Muscle of leg (tissue), 11 donors: ENCODE measurements around the gene LAMA1. TPM values are rescaled to one million over a fixed set of nuclear protein-coding genes. Genes with fewer than 3 reads are reported as not detected.

Experiments
- DNase-seq: peaks from one replicate; pipeline ENCODE4 v3.0.0; 2013
- H3K27ac ChIP-seq: one replicate; pipeline ENCODE4 v1.5.1; 2013; ENCODE audit warnings: mild to moderate bottlenecking, low read length, control low read depth
- H3K27me3 ChIP-seq: one replicate; pipeline ENCODE4 v1.6.1; 2013; ENCODE audit warnings: low read length; ENCODE audit not compliant: control insufficient read depth, insufficient read depth
- H3K36me3 ChIP-seq: one replicate; pipeline ENCODE4 v1.6.1; 2013; ENCODE audit warnings: low read length; ENCODE audit not compliant: control insufficient read depth, insufficient read depth
- H3K4me1 ChIP-seq: one replicate; pipeline ENCODE4 v1.6.1; 2013; ENCODE audit warnings: low read length; ENCODE audit not compliant: control insufficient read depth, insufficient read depth
- H3K4me3 ChIP-seq: one replicate; pipeline ENCODE4 v1.5.1; 2013; ENCODE audit warnings: low read length, control low read depth
- H3K9me3 ChIP-seq: replicated peaks from 2 replicates; pipeline ENCODE4 v1.6.1; 2013; ENCODE audit warnings: low read depth, low read length; ENCODE audit not compliant: control insufficient read depth
- WGBS: methylation state at CpG from one replicate; pipeline ENCODE4 v1.1.5; 2013; ENCODE audit warnings: missing lambda C conversion rate; ENCODE audit not compliant: insufficient coverage; 5-methylcytosine and 5-hydroxymethylcytosine counted together
- polyA plus RNA-seq, 8 donors: library from polyadenylated mRNA; unstranded; fragments of 120-200 nt; gene quantifications; one replicate each; pipeline versions ENCODE4 v1.2.1 to v1.2.3, GENCODE V29; 2013; ENCODE audit warnings: inconsistent platforms in 1 of 8, low replicate concordance in 1 of 8; ENCODE audit not compliant: insufficient read length in 8 of 8, insufficient read depth in 1 of 8
- total RNA-seq: library from RNA; stranded (reverse); fragments of 120-200 nt; gene quantifications from one replicate; pipeline ENCODE4 v1.2.4, GENCODE V29; 2013

The LAMA1 gene
- total and polyA plus RNA-seq, 9 donors, result 1.2 to 11.1 (median 3.4) TPM

DNA sequence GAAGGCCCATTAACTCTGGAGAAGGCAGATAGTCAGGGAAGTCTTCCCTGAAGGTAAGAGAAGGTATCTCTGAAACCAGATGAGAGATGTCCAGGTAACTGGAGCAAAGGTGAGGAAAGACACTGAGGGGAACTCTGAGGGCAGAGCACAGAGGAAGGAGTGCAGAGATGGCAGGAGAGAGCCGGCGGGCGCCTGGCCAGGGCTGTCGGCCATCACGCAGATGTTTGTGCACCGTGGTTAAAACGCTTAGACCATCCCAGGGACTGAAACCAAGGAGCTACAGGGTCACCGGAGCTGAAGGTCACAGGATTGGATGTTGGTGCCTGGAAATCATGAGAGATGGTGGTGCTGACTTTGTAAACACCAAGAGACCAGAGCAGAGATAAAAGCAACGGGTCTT, 55.4 kb downstream of the LAMA1 start:
- Histone ChIP-seq H3K27ac (no peak overlapping the region), H3K27me3 (no peaks in the 10 kb centered on the region), H3K4me1 (no peaks in the 10 kb centered on the region), H3K4me3 (no peak overlapping the region), H3K9me3 (no peaks in the 10 kb centered on the region), H3K36me3 (no peaks in the 10 kb centered on the region)
- 78% methylated on average over 9 of the region's 9 CpGs for WGBS
- DNase-seq, result no peak

DNA sequence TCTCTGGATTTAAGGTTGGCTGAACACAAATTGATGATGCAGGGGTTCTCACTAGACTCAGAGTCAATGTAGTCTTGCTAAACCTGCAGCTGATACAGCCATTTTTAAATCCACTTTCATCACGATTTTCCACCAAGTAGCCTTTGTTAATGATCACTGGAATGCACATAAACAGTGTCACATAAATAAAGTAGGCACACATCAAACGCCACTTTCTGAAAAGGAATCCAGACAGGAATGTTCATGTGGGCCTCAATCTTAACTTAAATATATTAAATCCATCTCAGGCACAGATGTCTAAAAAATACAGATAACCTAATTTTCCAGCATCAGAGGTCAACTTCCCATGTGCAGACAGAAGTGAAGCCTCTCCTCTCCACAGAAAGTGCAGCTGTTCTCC, 58.3 kb downstream of the LAMA1 start:
- Histone ChIP-seq H3K9me3 (no peaks in the 10 kb centered on the region), H3K36me3 (no peaks in the 10 kb centered on the region), H3K4me1 (no peaks in the 10 kb centered on the region), H3K27ac (no peak overlapping the region), H3K4me3 (no peak overlapping the region), H3K27me3 (no peaks in the 10 kb centered on the region)
- WGBS, result 23% methylated on average over 2 of the region's 2 CpGs
- no peak for DNase-seq

DNA sequence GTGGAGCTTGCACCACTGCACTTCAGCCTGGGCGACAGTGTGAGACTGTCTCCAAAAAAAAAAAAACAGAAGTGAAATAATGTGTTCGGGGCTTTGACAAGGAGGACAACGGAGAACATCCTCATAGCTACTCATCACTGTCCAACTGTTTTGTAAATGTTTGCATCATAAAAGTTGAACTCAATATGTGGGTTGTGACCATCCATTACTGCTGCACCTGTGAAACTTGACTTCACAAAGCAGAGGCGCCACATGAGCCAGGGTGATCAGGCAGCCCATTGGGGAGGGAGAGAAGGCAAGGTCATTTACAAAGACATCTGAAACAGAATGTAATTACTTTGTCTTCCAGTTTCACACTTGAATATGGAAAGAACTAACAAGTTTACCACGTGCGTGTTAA, 61.6 kb downstream of the LAMA1 start:
- H3K4me1 ChIP-seq, result no peaks in the 10 kb centered on the region
- H3K27ac ChIP-seq, result no peak overlapping the region
- H3K27me3 ChIP-seq, result no peaks in the 10 kb centered on the region
- H3K4me3 ChIP-seq, result no peak overlapping the region
- DNase-seq, result no peak
- no CpG with 5 or more reads among the region's 6 CpGs for WGBS
- no peaks in the 10 kb centered on the region for H3K36me3 ChIP-seq
- H3K9me3 ChIP-seq, result no peaks in the 10 kb centered on the region

DNA sequence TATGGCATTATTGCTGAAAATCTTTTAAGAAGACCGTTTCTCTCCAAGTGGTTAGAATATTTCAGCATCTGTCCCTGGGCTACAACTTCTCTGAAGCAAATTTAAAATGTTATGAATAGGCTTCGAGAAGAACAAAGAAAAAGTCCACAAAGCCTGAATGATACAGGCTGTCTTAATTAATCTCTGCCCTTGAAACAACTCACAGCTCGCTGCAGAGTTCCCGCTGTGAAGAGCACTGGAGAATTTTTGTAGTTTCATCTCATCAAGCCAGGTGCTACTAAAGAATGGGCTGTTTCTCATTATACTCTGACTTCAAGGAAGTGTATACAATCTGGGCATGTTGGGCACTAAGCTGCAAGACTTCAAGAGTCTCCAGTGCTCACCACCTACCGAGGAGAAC, 67.6 kb downstream of the LAMA1 start:
- WGBS, result no CpG with 5 or more reads among the region's 5 CpGs
- no peak for DNase-seq
- no peaks in the 10 kb centered on the region for H3K4me1 ChIP-seq
- no peaks in the 10 kb centered on the region for H3K36me3 ChIP-seq
- H3K27ac ChIP-seq, result no peak overlapping the region
- H3K27me3 ChIP-seq, result no peaks in the 10 kb centered on the region
- H3K4me3 ChIP-seq, result no peak overlapping the region
- H3K9me3 ChIP-seq, result no peaks in the 10 kb centered on the region

- H3K4me3 ChIP-seq, result no peak overlapping the region
- no CpG with 5 or more reads among the region's 7 CpGs for WGBS
- DNase-seq, result no peak
- no peak overlapping the region for H3K27ac ChIP-seq
- H3K27me3 ChIP-seq, result no peaks in the 10 kb centered on the region
- no peaks in the 10 kb centered on the region for H3K36me3 ChIP-seq
- H3K4me1 ChIP-seq, result no peaks in the 10 kb centered on the region
- H3K9me3 ChIP-seq, result no peaks in the 10 kb centered on the region
Observed at GRCh38 chr18:7048081-7048480, 69.5 kb downstream of the LAMA1 start.

DNA sequence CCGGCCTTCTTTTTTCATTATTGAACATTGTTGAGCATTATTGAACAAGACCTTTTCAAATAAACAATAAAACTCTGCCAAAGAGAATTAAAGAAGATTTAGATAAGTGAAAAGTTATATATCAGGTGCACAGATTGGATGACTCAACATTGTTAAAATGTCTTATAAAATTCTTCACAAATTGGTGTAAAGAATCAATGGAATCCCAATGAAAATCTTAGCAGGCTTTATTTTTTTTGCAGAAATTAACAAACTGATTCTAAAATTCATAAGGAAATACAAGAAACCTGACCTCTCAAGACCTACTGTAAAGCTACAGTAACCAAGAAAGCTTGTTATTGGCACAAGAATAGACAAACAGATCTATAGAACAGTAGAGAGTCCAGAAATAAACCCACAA, 70.3 kb downstream of the LAMA1 start:
- H3K9me3 ChIP-seq, result no peaks in the 10 kb centered on the region
- no peaks in the 10 kb centered on the region for H3K36me3 ChIP-seq
- H3K27ac ChIP-seq, result no peak overlapping the region
- no peak overlapping the region for H3K4me3 ChIP-seq
- H3K4me1 ChIP-seq, result no peaks in the 10 kb centered on the region
- no CpG with 5 or more reads among the region's 1 CpG for WGBS
- DNase-seq, result no peak
- H3K27me3 ChIP-seq, result no peaks in the 10 kb centered on the region

GRCh38 chr18:7038330-7038851, 79.2 kb downstream of the LAMA1 start:
- peak overlapping the region; percentile 13 for H3K4me3 ChIP-seq
- H3K4me1 ChIP-seq, result no peaks in the 10 kb centered on the region
- H3K36me3 ChIP-seq, result no peaks in the 10 kb centered on the region
- H3K9me3 ChIP-seq, result no peaks in the 10 kb centered on the region
- 11% methylated on average over 15 of the region's 20 CpGs for WGBS
- DNase-seq, result peak; percentile 96
- no peaks in the 10 kb centered on the region for H3K27me3 ChIP-seq
- peak overlapping the region; percentile 80 for H3K27ac ChIP-seq

GRCh38 chr18:7037470-7037869, 80.1 kb downstream of the LAMA1 start:
- WGBS, result 96% methylated on average over 7 of the region's 11 CpGs
- no peaks in the 10 kb centered on the region for H3K4me1 ChIP-seq
- H3K27ac ChIP-seq, result no peak overlapping the region
- no peak overlapping the region for H3K4me3 ChIP-seq
- no peaks in the 10 kb centered on the region for H3K9me3 ChIP-seq
- DNase-seq, result no peak
- no peaks in the 10 kb centered on the region for H3K27me3 ChIP-seq
- no peaks in the 10 kb centered on the region for H3K36me3 ChIP-seq

DNA sequence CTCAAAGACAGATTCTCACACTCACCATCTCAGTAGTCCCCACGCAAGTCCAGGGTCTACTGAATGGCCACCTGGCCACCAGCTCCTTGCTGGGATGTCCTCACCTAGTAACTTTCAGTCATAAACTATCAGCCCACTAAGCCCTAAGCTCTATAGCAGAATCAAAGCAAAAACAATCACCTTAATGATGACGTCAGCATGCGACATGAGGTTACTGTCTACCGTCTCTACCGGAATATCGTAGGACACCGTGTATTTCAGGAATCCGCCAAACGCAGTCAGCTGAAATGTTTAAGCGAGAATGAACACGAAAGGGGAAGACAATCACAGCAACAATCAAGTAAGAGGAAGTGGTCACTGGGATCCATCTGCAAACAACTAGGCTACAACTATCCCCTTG, 81.8 kb downstream of the LAMA1 start:
- H3K36me3 ChIP-seq, result no peaks in the 10 kb centered on the region
- H3K27me3 ChIP-seq, result no peaks in the 10 kb centered on the region
- DNase-seq, result no peak
- WGBS, result over 99% methylated on average over 8 of the region's 11 CpGs
- H3K4me1 ChIP-seq, result no peaks in the 10 kb centered on the region
- H3K27ac ChIP-seq, result no peak overlapping the region
- no peaks in the 10 kb centered on the region for H3K9me3 ChIP-seq
- H3K4me3 ChIP-seq, result no peak overlapping the region

DNA sequence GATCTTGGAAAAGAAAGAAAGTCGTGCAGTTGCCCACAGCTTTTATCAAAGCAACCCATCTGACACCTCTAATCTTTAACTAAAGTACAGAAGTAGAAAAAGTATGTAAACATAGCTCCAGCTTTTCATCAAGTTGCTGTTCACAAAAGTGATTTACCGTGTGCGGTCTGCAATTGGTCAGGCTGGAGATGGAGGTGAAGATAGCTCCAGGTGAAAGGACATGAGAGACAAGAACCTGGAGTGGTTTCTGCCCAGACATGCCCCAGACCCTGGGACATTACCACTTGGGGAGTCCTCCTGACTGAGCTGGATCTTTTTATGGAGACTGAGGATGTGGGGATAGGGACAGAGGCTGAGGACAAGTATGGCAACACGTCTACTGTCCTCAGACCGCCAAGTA, 82.7 kb downstream of the LAMA1 start:
- 90% methylated on average over 3 of the region's 5 CpGs for WGBS
- Histone ChIP-seq H3K27ac (no peak overlapping the region), H3K9me3 (no peaks in the 10 kb centered on the region), H3K4me1 (no peaks in the 10 kb centered on the region), H3K27me3 (no peaks in the 10 kb centered on the region), H3K36me3 (no peaks in the 10 kb centered on the region), H3K4me3 (no peak overlapping the region)
- DNase-seq, result no peak

DNA sequence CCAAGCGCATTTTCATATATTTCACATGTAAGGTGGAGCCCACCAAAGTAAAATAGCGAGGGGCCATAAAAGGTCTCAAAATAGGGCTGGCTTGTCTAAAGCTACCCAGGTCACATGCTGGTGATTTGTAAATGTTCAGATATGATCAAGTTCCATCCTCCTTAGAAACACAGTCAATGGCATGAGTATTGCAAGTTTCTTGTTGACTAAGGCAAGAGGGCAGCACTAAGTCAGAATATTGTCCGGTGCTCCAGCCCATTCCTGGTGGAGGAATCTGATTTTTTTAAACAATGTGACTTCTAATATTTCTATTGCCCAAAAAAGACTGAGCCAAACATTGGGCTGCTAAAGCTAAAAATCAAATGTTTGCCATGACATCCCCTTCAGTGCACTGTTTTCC, 85.1 kb downstream of the LAMA1 start:
- Histone ChIP-seq H3K27me3 (no peaks in the 10 kb centered on the region), H3K27ac (no peak overlapping the region), H3K36me3 (no peaks in the 10 kb centered on the region), H3K4me3 (no peak overlapping the region), H3K4me1 (no peaks in the 10 kb centered on the region), H3K9me3 (no peaks in the 10 kb centered on the region)
- DNase-seq, result no peak
- no CpG with 5 or more reads among the region's 3 CpGs for WGBS
